ENCODE results near the gene TDP2.

DNA sequence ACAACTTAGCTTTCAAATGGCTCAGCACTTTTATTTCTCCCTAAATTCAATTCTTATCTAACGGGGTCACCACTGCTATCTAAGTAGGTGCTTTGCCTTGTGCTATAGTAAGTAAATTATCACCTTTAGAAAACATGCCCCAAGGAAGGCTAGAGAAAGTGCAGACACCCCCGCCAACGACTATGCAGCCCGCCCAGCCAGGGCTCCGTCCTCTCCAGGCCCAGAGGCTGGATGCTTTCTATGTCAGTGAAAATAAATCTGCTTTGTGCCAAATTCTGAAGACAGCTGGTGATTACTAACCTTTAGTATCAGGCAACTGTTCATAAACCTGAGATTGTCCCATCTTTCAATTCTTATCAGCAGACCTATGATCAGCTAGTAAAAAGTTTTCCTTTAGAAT lies 35.0 kb downstream of the TDP2 start:
- TF ChIP-seq, protein P1, sequence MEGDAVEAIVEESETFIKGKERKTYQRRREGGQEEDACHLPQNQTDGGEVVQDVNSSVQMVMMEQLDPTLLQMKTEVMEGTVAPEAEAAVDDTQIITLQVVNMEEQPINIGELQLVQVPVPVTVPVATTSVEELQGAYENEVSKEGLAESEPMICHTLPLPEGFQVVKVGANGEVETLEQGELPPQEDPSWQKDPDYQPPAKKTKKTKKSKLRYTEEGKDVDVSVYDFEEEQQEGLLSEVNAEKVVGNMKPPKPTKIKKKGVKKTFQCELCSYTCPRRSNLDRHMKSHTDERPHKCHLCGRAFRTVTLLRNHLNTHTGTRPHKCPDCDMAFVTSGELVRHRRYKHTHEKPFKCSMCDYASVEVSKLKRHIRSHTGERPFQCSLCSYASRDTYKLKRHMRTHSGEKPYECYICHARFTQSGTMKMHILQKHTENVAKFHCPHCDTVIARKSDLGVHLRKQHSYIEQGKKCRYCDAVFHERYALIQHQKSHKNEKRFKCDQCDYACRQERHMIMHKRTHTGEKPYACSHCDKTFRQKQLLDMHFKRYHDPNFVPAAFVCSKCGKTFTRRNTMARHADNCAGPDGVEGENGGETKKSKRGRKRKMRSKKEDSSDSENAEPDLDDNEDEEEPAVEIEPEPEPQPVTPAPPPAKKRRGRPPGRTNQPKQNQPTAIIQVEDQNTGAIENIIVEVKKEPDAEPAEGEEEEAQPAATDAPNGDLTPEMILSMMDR (IDR thresholded peaks at IDR 0.05; ENCODE audit: extremely low read depth in 1 of 2, insufficient read depth in 1 of 2, low read depth in 1 of 2, low read length in 2 of 2): no peak
- TF ChIP-seq GATA2 (IDR thresholded peaks at IDR 0.05; ENCODE audit: insufficient read depth, insufficient read length, low read depth, low read length): no peak
- no peak for TF ChIP-seq POLR2A (IDR thresholded peaks at IDR 0.05; ENCODE audit: low read depth, low read length)
- no peak for TF ChIP-seq EZH2 (IDR thresholded peaks at IDR 0.05; ENCODE audit: borderline replicate concordance, low read depth, low read length, severe bottlenecking)
- no peak for TF ChIP-seq POLR2AphosphoS5 (IDR thresholded peaks at IDR 0.05; ENCODE audit: insufficient read depth, low read depth, low read length)
- TF ChIP-seq, protein P2, sequence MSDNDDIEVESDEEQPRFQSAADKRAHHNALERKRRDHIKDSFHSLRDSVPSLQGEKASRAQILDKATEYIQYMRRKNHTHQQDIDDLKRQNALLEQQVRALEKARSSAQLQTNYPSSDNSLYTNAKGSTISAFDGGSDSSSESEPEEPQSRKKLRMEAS (IDR thresholded peaks at IDR 0.05; ENCODE audit: insufficient read depth, insufficient read length): no peak
- TF ChIP-seq MYC (IDR thresholded peaks at IDR 0.05; ENCODE audit: low read depth, low read length): no peak
- TF ChIP-seq FOS (IDR thresholded peaks at IDR 0.05; ENCODE audit: borderline replicate concordance, insufficient read depth, low read length): no peak
